NCI-H2107 (cell line): ENCODE results near the gene DPP6.
"Not testable (repeated sequence)": the region's sequence is repeated elsewhere in the genome, so short reads cannot be mapped to it uniquely, and the experiment has no call there.

ENCODE experiments used
- DNase-seq: peaks from one replicate; lab custom pipeline; 2025; lab: John Stamatoyannopoulos, UW

Gene DPP6

GRCh38 chr7:154666768-154667167, 614.6 kb downstream of the DPP6 start:
- no peak for DNase-seq

GRCh38 chr7:154672659-154673415, 620.6 kb downstream of the DPP6 start:
- DNase-seq = no peak

GRCh38 chr7:154674191-154674590, 622.0 kb downstream of the DPP6 start:
- DNase-seq = no peak

- DNase-seq = no peak
These were observed 623.4 kb downstream of the DPP6 start for GRCh38 chr7:154675560-154675959.

GRCh38 chr7:154676033-154676421, 623.8 kb downstream of the DPP6 start:
- DNase-seq = not testable (repeated sequence)

- DNase-seq = no peak
These were observed 624.4 kb downstream of the DPP6 start for GRCh38 chr7:154676422-154677073.

- no peak for DNase-seq
These were observed 625.3 kb downstream of the DPP6 start for GRCh38 chr7:154677454-154677853.

- DNase-seq = not testable (repeated sequence)
These were observed 625.9 kb downstream of the DPP6 start for GRCh38 chr7:154678001-154678550.

GRCh38 chr7:154679379-154680053, 627.3 kb downstream of the DPP6 start:
- DNase-seq = no peak

- no peak for DNase-seq
These were observed 628.9 kb downstream of the DPP6 start for GRCh38 chr7:154680894-154681659.

- no peak for DNase-seq
These were observed 629.8 kb downstream of the DPP6 start for GRCh38 chr7:154682003-154682402.

GRCh38 chr7:154684666-154685563, 632.7 kb downstream of the DPP6 start:
- no peak for DNase-seq

GRCh38 chr7:154685564-154685901, 633.3 kb downstream of the DPP6 start:
- no peak for DNase-seq

GRCh38 chr7:154686305-154686704, 634.1 kb downstream of the DPP6 start:
- DNase-seq = no peak

- DNase-seq = no peak
These were observed 636.8 kb downstream of the DPP6 start for GRCh38 chr7:154688952-154689351.

GRCh38 chr7:154690411-154690810, 638.2 kb downstream of the DPP6 start:
- DNase-seq = no peak

GRCh38 chr7:154693661-154694060, 641.5 kb downstream of the DPP6 start:
- DNase-seq = no peak

- DNase-seq = no peak
These were observed 643.6 kb downstream of the DPP6 start for GRCh38 chr7:154695836-154696235.

GRCh38 chr7:154696556-154696955, 644.4 kb downstream of the DPP6 start:
- no peak for DNase-seq

- no peak for DNase-seq
These were observed 646.6 kb downstream of the DPP6 start for GRCh38 chr7:154698726-154699291.

GRCh38 chr7:154699417-154699816, 647.2 kb downstream of the DPP6 start:
- no peak for DNase-seq
